IMR-90 (cell line): ENCODE measurements around the gene DARS1. TPM values are rescaled to one million over a fixed set of nuclear protein-coding genes. Genes with fewer than 3 reads are reported as not detected.
A peak's percentile ranks its signal among the peaks of the same experiment; 100 is the strongest.

Experiments used
- ATAC-seq: fragments of 200-7000 bp; cut with Tn5 transposase; 2 replicates; pipeline ENCODE4 v1.9.1; 2020; ENCODE audit warnings: low read depth, mild to moderate bottlenecking, moderate library complexity
- BruUV-seq: library from RNA; stranded (reverse); fragments of 400-500 nt; replicated peaks from 2 replicates; lab custom pipeline; 2021; lab: Mats Ljungman, UMichigan
- CTCF ChIA-PET: fragments of 300-600 bp; formaldehyde crosslinking; extraction: SDS; loops from one replicate; lab custom pipeline; 2021; ENCODE audit warnings: antibody characterized with exemption; lab: Yijun Ruan, JAX
- POLR2A ChIA-PET: fragments of 300-600 bp; sonication (Branson Sonifier 250); formaldehyde crosslinking; loops from one replicate; lab custom pipeline; 2022; ENCODE audit warnings: antibody characterized with exemption; ENCODE audit not compliant: unreplicated experiment; lab: Charles Lee
- DNase-seq: peaks from one replicate; pipeline ENCODE4 v3.0.0; 2013
- H2AFZ ChIP-seq: replicated peaks from 2 replicates; pipeline ENCODE3; 2013; ENCODE audit warnings: low read length, mild to moderate bottlenecking; ENCODE audit not compliant: poor library complexity
- H2AK5ac ChIP-seq: 2 replicates; pipeline ENCODE4 v1.6.1; 2013; ENCODE audit warnings: low read depth, low read length, inconsistent platforms
- H2AK9ac ChIP-seq: replicated peaks from 2 replicates; pipeline ENCODE3; 2013; ENCODE audit warnings: mild to moderate bottlenecking, low read depth, low read length, moderate library complexity; ENCODE audit not compliant: poor library complexity
- H2BK120ac ChIP-seq: 2 replicates; pipeline ENCODE4 v1.6.1; 2013; ENCODE audit warnings: low read depth, low read length, inconsistent platforms
- H2BK15ac ChIP-seq: 3 replicates; pipeline ENCODE4 v1.6.1; 2013; ENCODE audit warnings: low read depth, low read length, inconsistent platforms
- H2BK20ac ChIP-seq: 2 replicates; pipeline ENCODE4 v1.6.1; 2013; ENCODE audit warnings: low read depth, mild to moderate bottlenecking, inconsistent platforms, low read length, moderate library complexity
- H2BK5ac ChIP-seq: 2 replicates; pipeline ENCODE4 v1.6.1; 2013; ENCODE audit warnings: mild to moderate bottlenecking, low read depth, low read length, inconsistent platforms; ENCODE audit not compliant: poor library complexity, severe bottlenecking
- H3K14ac ChIP-seq: replicated peaks from 2 replicates; pipeline ENCODE4 v1.6.1; 2013; ENCODE audit warnings: low read depth, low read length, inconsistent platforms
- H3K18ac ChIP-seq: 2 replicates; pipeline ENCODE4 v1.6.1; 2013; ENCODE audit warnings: low read depth, low read length, control low read depth
- H3K23ac ChIP-seq: 2 replicates; pipeline ENCODE4 v1.6.1; 2013; ENCODE audit warnings: low read depth, low read length, inconsistent platforms
- H3K27ac ChIP-seq: 2 replicates; pipeline ENCODE4 v1.5.1; 2013; ENCODE audit warnings: mild to moderate bottlenecking, control low read depth, low read length; ENCODE audit not compliant: insufficient read depth
- H3K27me3 ChIP-seq: 2 replicates; pipeline ENCODE4 v1.6.1; 2013; ENCODE audit warnings: low read length; ENCODE audit not compliant: control insufficient read depth, insufficient read depth
- H3K36me3 ChIP-seq: 2 replicates; pipeline ENCODE4 v1.6.1; 2013; ENCODE audit warnings: low read length, mixed read lengths; ENCODE audit not compliant: control insufficient read depth, insufficient read depth
- H3K4ac ChIP-seq: 2 replicates; pipeline ENCODE4 v1.6.1; 2013; ENCODE audit warnings: low read depth, low read length, inconsistent platforms
- H3K4me1 ChIP-seq: 2 replicates; pipeline ENCODE4 v1.6.1; 2013; ENCODE audit warnings: low read length, mixed read lengths; ENCODE audit not compliant: control insufficient read depth, insufficient read depth
- H3K4me2 ChIP-seq: 2 replicates; pipeline ENCODE4 v1.6.1; 2013; ENCODE audit warnings: low read depth, mild to moderate bottlenecking, control low read depth, low read length, moderate library complexity
- H3K4me3 ChIP-seq: 2 replicates; pipeline ENCODE4 v1.5.1; 2013; ENCODE audit warnings: low read depth, mild to moderate bottlenecking, control low read depth, low read length, moderate library complexity; ENCODE audit not compliant: insufficient read depth
- H3K56ac ChIP-seq: 2 replicates; pipeline ENCODE4 v1.6.1; 2013; ENCODE audit warnings: low read length, inconsistent platforms; ENCODE audit not compliant: insufficient read depth; ENCODE audit errors: extremely low read depth
- H3K79me1 ChIP-seq, 2 experiments: 2 replicates each; pipeline ENCODE4 v1.6.1; 2013; ENCODE audit warnings: low read length in 2 of 2, inconsistent platforms in 1 of 2, low read depth in 1 of 2
- H3K9ac ChIP-seq: 2 replicates; pipeline ENCODE4 v1.6.1; 2013; ENCODE audit warnings: low read depth, low read length, control low read depth
- H3K9me1 ChIP-seq: 2 replicates; pipeline ENCODE4 v1.6.1; 2013; ENCODE audit warnings: low read length, inconsistent platforms; ENCODE audit not compliant: insufficient read depth
- H3K9me3 ChIP-seq: 2 replicates; pipeline ENCODE4 v1.6.1; 2013; ENCODE audit warnings: low read length; ENCODE audit not compliant: control insufficient read depth, insufficient read depth
- H4K20me1 ChIP-seq: 2 replicates; pipeline ENCODE4 v1.6.1; 2013; ENCODE audit warnings: low read length, inconsistent platforms; ENCODE audit not compliant: insufficient read depth
- H4K5ac ChIP-seq: 2 replicates; pipeline ENCODE4 v1.6.1; 2013; ENCODE audit warnings: mild to moderate bottlenecking, low read depth, low read length, control low read depth
- H4K8ac ChIP-seq, 2 experiments: 2 replicates each; pipeline ENCODE4 v1.6.1; 2013; ENCODE audit warnings: low read depth in 2 of 2, low read length in 2 of 2, control low read depth in 1 of 2, inconsistent platforms in 1 of 2
- H4K91ac ChIP-seq: 2 replicates; pipeline ENCODE4 v1.6.1; 2013; ENCODE audit warnings: low read depth, low read length, inconsistent platforms; ENCODE audit not compliant: insufficient read depth
- BHLHE40 ChIP-seq: fragments of 150-350 bp; IDR thresholded peaks from 2 replicates; pipeline ENCODE4 v1.6.1; 2016; ENCODE audit warnings: mild to moderate bottlenecking, low read depth, low read length
- CEBPB ChIP-seq: IDR thresholded peaks from 2 replicates; pipeline ENCODE4 v1.6.1; 2012; ENCODE audit warnings: low read depth, low read length, improper control_type of control experiment
- CHD1 ChIP-seq: IDR thresholded peaks from 2 replicates; pipeline ENCODE4 v1.6.1; 2012; ENCODE audit warnings: low read depth, low read length, improper control_type of control experiment
- FOS ChIP-seq: fragments of 150-350 bp; IDR thresholded peaks from 2 replicates; pipeline ENCODE4 v1.6.1; 2016; ENCODE audit warnings: low read depth, low read length
- MAFK ChIP-seq: IDR thresholded peaks from 2 replicates; pipeline ENCODE4 v1.6.1; 2012; ENCODE audit warnings: low read depth, low read length, improper control_type of control experiment
- MXI1 ChIP-seq: IDR thresholded peaks from 2 replicates; pipeline ENCODE4 v1.6.1; 2012; ENCODE audit warnings: low read depth, mild to moderate bottlenecking, low read length, moderate library complexity, borderline replicate concordance
- NFE2L2 ChIP-seq: fragments of 150-350 bp; IDR thresholded peaks from 2 replicates; pipeline ENCODE4 v1.6.1; 2016; ENCODE audit warnings: low read depth, mild to moderate bottlenecking, low read length
- POLR2A ChIP-seq: IDR thresholded peaks from 2 replicates; pipeline ENCODE4 v1.6.1; 2012; ENCODE audit warnings: mild to moderate bottlenecking, low read depth, low read length
- RAD21 ChIP-seq: IDR thresholded peaks from 2 replicates; pipeline ENCODE4 v1.6.1; 2012; ENCODE audit warnings: low read length, improper control_type of control experiment
- RFX5 ChIP-seq: IDR thresholded peaks from 2 replicates; pipeline ENCODE4 v1.8.0; 2012; ENCODE audit warnings: low read depth, mild to moderate bottlenecking, low read length, moderate library complexity
- WGBS, 2 experiments: methylation state at CpG; one replicate each; pipeline versions ENCODE4 v1.1.5 to v1.1.7; 2013; ENCODE audit warnings: missing lambda C conversion rate in 2 of 2; ENCODE audit not compliant: insufficient read length in 1 of 2; ENCODE audit errors: extremely low coverage in 2 of 2; 5-methylcytosine and 5-hydroxymethylcytosine counted together
- dilution Hi-C: fragments of 300-500 bp; cut with HindIII; formaldehyde crosslinking; loops from one replicate; pipeline ENCODE4 v1.14.3; 2018; ENCODE audit warnings: low sequenced_read_pairs; ENCODE audit not compliant: unreplicated experiment
- in situ Hi-C: fragments of 300-500 bp; cut with MboI; formaldehyde crosslinking; loops from 3 replicates; pipeline ENCODE4 v1.14.3; 2019; ENCODE audit warnings: low sequenced_read_pairs, inconsistent platforms, mixed read lengths
- intact Hi-C: fragments of 100-400 bp; cut with micrococcal nuclease; formaldehyde crosslinking; loops from 2 replicates; pipeline ENCODE4 v1.10.0; 2022
- polyA plus RNA-seq, 3 experiments: library from polyadenylated mRNA; depleted of rRNA; stranded (reverse); fragments of >200 nt; gene quantifications; 2 replicates each; pipeline ENCODE4 v1.2.3, GENCODE V29; 2012; ENCODE audit warnings: low replicate concordance in 1 of 3
- total RNA-seq: library from RNA; depleted of rRNA; stranded (reverse); fragments of >200 nt; gene quantifications from 2 replicates; pipeline ENCODE4 v1.2.3, GENCODE V29; 2012
- TF ChIP-seq, protein P1 (sequence below): fragments of 150-350 bp; IDR thresholded peaks from 2 replicates; pipeline ENCODE4 v1.6.1; 2016; ENCODE audit warnings: low read depth, mild to moderate bottlenecking, low read length, moderate library complexity, borderline replicate concordance

DARS1 gene
- total and polyA plus RNA-seq, 2 of the 4 experiments (the other 2 are of a cell fraction): 56.5 to 66.5 TPM

DNA sequence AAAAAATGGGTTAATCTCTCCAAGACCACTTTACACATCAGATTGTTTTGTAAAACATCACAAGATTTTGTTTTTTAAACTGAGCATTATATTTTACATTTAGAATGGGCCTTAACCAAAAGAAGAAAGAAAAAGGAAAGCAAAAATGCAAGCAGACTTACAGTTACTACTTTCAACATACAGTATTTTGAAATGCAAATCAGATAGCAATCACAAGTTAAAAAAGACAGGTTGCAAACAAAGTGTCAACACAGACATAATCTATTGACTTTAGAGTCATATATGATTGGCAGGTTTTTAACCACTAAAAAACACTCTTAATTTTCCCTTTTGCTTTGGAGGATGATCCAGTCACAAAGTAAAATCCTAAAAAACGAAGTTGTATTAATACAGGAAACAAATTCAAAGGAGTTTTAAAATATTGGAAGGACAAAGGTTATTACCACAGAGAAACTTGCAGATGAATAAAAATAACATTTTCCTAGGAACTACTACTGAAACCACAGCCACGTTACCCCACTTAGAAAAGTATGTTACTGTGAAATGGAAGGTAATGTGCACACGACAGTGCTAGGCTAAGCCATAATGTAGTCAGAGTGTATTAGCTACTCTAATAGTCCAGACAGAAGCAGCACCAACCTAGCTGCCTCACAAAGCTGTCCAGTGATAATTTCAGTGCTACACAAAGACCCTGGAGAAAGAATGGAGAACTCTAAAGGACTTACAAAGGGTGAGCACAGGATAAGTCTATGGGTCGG lies 22.9 kb downstream of the DARS1 start:
- Histone ChIP-seq H4K5ac (no peak overlapping the region), H3K27ac (no peak overlapping the region), H2AK5ac (no peak overlapping the region), H3K23ac (0 out of 2 replicates have a peak overlapping the region, but pooled peaks have one; percentile 24), H3K4me1 (peaks cover 2% of the 10 kb centered on the region; the same call in 1 of the 2 replicates), H4K91ac (no peak overlapping the region), H2AK9ac (no peak overlapping the region), H3K9ac (no peak overlapping the region), H4K20me1 (peaks cover 3% of the 10 kb centered on the region; the same call in 1 of the 2 replicates), H4K8ac (no peak overlapping the region), H3K9me3 (no peaks in the 10 kb centered on the region), H2BK120ac (no peak overlapping the region), H3K79me1 (peaks cover 4 to 18% of the 10 kb centered on the region in 2 experiments; a peak in 3 of 4 replicates), H3K4ac (no peak overlapping the region), H3K18ac (no peak overlapping the region), H3K14ac (no peak overlapping the region), H3K56ac (no peak overlapping the region), H2AFZ (no peak overlapping the region), H2BK20ac (no peak overlapping the region), H3K36me3 (peaks cover 4% of the 10 kb centered on the region; the same call in 1 of the 2 replicates), H3K4me3 (no peak overlapping the region), H3K27me3 (no peaks in the 10 kb centered on the region), H2BK5ac (no peak overlapping the region), H2BK15ac (no peak overlapping the region), H3K4me2 (no peak overlapping the region), H3K9me1 (no peaks in the 10 kb centered on the region)
- dilution Hi-C loops: no loop called here
- no peak for ATAC-seq
- TF ChIP-seq POLR2A (no peak), RFX5 (no peak), MAFK (no peak), CHD1 (no peak), NFE2L2 (no peak), BHLHE40 (no peak), RAD21 (no peak), MXI1 (no peak), CEBPB (no peak), FOS (no peak)
- TF ChIP-seq, protein P1, sequence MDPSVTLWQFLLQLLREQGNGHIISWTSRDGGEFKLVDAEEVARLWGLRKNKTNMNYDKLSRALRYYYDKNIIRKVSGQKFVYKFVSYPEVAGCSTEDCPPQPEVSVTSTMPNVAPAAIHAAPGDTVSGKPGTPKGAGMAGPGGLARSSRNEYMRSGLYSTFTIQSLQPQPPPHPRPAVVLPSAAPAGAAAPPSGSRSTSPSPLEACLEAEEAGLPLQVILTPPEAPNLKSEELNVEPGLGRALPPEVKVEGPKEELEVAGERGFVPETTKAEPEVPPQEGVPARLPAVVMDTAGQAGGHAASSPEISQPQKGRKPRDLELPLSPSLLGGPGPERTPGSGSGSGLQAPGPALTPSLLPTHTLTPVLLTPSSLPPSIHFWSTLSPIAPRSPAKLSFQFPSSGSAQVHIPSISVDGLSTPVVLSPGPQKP: no peak
- WGBS, 2 experiments: no CpG with 5 or more reads among the region's 4 CpGs
- in situ Hi-C loops: no loop called here
- no TSS peak for BruUV-seq
- intact Hi-C loops: no loop called here
- POLR2A ChIA-PET: no interaction called here
- CTCF ChIA-PET: no interaction called here
- DNase-seq: no peak
